ENCODE results near the gene RAP1GAP2.

Gene RAP1GAP2

DNA sequence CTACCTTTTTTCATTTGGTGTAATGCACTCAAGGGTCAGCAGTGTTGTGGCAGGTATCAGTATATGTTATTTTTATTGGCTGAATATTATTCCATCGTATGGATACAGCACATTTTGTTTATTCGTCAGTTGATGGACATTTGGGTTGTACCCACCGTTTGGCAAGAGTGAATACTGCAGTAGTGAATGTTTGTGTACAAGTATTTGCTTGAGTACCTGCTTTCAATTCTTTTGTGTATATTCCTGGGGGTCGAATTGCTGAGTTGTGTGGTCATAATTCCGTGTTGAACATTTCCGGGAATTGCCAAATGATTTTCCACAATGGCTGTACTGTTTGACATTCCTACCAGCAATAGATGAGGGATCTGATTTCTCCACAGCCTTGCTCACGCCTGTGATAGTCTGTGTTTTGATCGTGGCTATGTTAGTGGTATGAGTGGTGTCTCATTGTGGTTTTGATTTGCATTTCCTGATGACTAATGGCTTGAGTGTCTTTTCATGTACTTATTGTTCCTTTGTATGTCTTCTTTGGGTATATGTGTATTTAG, 158.7 kb downstream of the RAP1GAP2 start:
- no peak overlapping the region for H3K9ac ChIP-seq
- H3K9me3 ChIP-seq (replicated peaks in 1 of 11): no peaks in the 10 kb centered on the region
- peaks cover 84 to 98% (median 94%) of the 10 kb centered on the region in 11 experiments; a peak in 21 of 22 replicates for H4K20me1 ChIP-seq
- TF ChIP-seq Cebpa-rat (IDR thresholded peaks at IDR 0.05): no peak
- H3K27ac ChIP-seq: no peak overlapping the region
- H3K4me3 ChIP-seq: no peak overlapping the region
- peaks cover 34 to 51% (median 46%) of the 10 kb centered on the region in 10 experiments for H3K4me1 ChIP-seq
- peaks cover 0 to 77% (median 0%) of the 10 kb centered on the region in 11 experiments; a peak in 6 of 22 replicates for H3K27me3 ChIP-seq
- H3K4me2 ChIP-seq: peak overlapping the region; percentile 54 to 94 (median 83)
- H3K36me3 ChIP-seq: peaks cover 0 to 46% (median 5%) of the 10 kb centered on the region in 11 experiments; a peak in 10 of 22 replicates

DNA sequence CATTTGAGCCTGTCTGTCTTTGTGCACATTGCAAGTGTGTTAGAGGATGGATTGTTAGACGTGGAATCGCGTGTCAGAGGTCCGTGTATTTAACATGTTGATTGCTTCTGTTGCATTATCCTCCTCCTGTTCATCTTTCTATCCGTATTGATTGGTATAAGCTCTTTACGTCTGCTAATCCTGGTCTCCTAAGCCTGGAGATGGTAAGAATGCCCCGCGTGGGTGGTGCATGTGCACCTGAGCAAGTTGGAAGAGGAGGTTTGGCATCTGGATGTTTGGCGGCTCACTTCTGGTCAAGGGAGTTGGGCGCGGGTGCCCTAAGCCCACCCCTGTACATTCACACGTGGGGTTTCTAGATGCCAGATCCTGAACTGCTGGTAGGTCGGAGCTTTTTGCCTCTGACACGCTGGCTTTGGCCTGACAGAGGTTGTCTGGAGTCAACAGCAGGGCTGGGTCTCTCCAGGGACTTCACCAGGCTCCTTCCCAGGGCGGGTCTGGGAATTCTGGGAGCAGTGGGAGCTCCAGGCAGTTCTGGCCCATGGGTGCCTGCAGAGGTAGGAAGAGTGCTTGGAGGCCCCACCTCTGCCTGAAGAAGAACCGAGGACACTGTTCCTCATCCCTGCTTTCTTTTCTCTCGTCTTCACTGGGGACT, 159.8 kb downstream of the RAP1GAP2 start:
- no peak for TF ChIP-seq Cebpa-rat (IDR thresholded peaks at IDR 0.05)
- H3K27me3 ChIP-seq: peaks cover 0 to 73% (median 0%) of the 10 kb centered on the region in 11 experiments; a peak in 6 of 22 replicates
- peaks cover 81 to 97% (median 93%) of the 10 kb centered on the region in 11 experiments; a peak in 21 of 22 replicates for H4K20me1 ChIP-seq
- H3K4me3 ChIP-seq: no peak overlapping the region; a peak in 1 of 20 replicates
- peak overlapping the region in 7 of 11 experiments; percentile 10 to 74 (median 52); a peak in 11 of 22 replicates for H3K27ac ChIP-seq
- peak overlapping the region in 4 of 11 experiments; percentile 7 to 63 (median 28); a peak in 5 of 22 replicates for H3K9ac ChIP-seq
- H3K4me2 ChIP-seq: peak overlapping the region; percentile 54 to 94 (median 83)
- no peaks in the 10 kb centered on the region for H3K9me3 ChIP-seq (replicated peaks in 1 of 11)
- peaks cover 0 to 47% (median 7%) of the 10 kb centered on the region in 11 experiments; a peak in 10 of 22 replicates for H3K36me3 ChIP-seq
- peaks cover 34 to 58% (median 51%) of the 10 kb centered on the region in 10 experiments for H3K4me1 ChIP-seq

DNA sequence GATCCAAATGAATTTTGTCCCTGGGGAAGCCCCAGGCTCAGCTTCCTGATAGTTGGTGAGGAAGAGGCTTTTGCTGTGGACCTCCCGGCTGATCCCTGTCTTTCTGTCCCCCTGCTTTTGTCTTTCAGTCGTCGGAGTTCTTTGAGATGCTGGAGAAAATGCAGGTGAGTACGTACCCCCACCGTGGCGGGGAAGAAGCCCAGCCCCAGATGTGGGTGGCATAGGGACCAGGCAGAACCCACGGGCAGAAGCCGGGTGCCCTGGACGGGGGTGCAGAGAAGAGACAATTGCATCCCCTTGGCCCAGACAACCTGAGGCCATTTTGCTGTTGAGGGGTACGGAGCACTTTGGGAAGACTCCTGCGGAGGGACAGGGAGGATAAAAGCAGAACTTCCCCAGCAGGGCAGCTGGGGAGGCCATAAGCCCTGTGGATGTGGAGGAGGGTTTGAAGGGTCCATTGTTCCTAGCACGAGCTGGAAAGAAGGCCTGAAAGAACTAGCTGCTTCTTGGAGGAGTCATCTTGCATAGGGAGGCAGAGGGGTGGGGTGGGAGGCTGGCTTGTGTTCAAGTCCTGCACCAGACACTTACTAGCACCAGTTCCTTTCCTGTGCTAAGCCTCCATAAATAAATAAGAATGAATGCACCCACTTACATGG, 161.5 kb downstream of the RAP1GAP2 start:
- TF ChIP-seq Cebpa-rat (IDR thresholded peaks at IDR 0.05): no peak
- H3K27ac ChIP-seq: peak overlapping the region in 7 of 11 experiments; percentile 13 to 68 (median 62); a peak in 11 of 22 replicates
- H3K4me2 ChIP-seq: peak overlapping the region; percentile 54 to 94 (median 83)
- H3K9ac ChIP-seq: peak overlapping the region in 5 of 11 experiments; percentile 46 to 54 (median 52); a peak in 8 of 22 replicates
- H3K4me1 ChIP-seq: peaks cover 38 to 60% (median 51%) of the 10 kb centered on the region in 10 experiments
- peaks cover 66 to 96% (median 86%) of the 10 kb centered on the region in 11 experiments; a peak in 21 of 22 replicates for H4K20me1 ChIP-seq
- peaks cover 0 to 56% (median 20%) of the 10 kb centered on the region in 11 experiments; a peak in 12 of 22 replicates for H3K36me3 ChIP-seq
- H3K9me3 ChIP-seq (replicated peaks in 1 of 11): no peaks in the 10 kb centered on the region
- no peak overlapping the region for H3K4me3 ChIP-seq
- H3K27me3 ChIP-seq: peaks cover 0 to 62% (median 0%) of the 10 kb centered on the region in 11 experiments; a peak in 6 of 22 replicates

DNA sequence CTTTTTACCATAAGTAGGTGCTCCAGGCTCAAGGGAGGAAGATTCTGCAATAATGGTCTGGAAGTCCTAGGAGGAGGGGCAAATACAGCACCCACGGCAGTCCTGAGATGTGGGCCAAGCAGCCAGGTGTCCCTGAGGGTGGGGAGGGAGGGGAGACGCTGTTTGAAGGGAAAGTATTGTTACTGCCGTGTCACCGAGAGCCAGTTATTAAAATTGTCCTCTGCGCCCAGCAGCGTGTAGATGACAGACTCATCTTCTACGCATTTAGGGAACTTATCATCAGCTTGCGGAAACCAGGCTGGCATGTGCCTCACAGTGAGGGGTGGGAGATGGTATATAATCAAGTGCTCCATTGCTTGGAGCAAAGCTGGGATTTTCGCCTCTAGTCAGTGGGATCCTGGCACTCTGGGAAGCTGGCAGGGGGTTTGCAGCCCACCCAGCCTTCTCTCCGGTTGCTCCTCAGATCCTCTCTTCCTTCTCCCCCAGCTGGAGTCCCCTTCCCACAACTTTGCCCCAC, 162.5 kb downstream of the RAP1GAP2 start:
- Histone ChIP-seq H3K36me3 (peaks cover 0 to 59% (median 30%) of the 10 kb centered on the region in 11 experiments; a peak in 14 of 22 replicates), H3K4me3 (no peak overlapping the region), H3K4me2 (peak overlapping the region in 1 of 11 experiments; percentile 47; a peak in 1 of 22 replicates), H3K27me3 (peaks cover 0 to 52% (median 0%) of the 10 kb centered on the region in 11 experiments; a peak in 6 of 22 replicates), H3K27ac (peak overlapping the region in 2 of 11 experiments; percentile 23 to 35; a peak in 2 of 22 replicates), H3K9ac (peak overlapping the region in 1 of 11 experiments; percentile 29; a peak in 1 of 22 replicates), H4K20me1 (peaks cover 56 to 95% (median 86%) of the 10 kb centered on the region in 11 experiments; a peak in 21 of 22 replicates), H3K4me1 (peaks cover 43 to 70% (median 61%) of the 10 kb centered on the region in 10 experiments), H3K9me3 (replicated peaks in 1 of 11) (no peaks in the 10 kb centered on the region)
- TF ChIP-seq Cebpa-rat (IDR thresholded peaks at IDR 0.05): no peak

DNA sequence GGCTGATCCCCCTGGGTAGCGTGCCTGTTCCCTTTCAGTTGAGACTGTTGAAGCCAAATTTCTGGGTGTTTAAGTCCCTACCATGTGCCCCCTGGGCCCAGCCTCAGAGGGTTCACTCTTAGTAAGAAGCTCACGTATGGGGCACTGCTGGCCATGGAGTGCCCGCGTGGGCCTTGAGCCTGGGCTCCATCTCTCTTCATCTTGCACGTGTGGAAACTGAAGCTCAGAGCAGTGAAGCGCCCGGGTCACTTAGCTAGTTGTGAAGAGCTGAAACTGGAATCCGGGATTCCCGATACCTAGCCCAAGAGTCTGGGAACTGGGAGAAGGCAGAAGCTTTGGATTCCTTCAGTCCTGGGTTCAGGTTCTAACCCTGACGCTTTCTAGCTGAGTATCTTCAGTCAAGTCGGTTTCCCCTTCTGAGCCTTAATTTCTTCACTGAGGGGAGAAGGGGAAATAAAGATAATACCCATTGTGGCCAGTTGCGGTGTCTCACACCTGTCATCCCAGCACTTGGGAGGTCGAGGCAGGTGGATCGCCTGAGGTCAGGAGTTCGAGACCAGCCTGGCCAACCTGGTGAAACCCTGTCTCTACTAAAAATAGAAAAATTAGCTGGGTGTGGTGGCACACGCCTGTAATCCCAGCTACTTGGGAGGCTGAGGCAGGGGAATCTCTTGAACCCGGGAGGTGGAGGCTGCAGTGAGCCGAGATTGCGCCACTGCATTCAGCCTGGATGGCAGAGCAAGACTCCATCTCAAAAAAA, 163.3 kb downstream of the RAP1GAP2 start:
- Histone ChIP-seq H3K4me3 (no peak overlapping the region), H3K9me3 (replicated peaks in 1 of 11) (no peaks in the 10 kb centered on the region), H3K9ac (peak overlapping the region in 1 of 11 experiments; percentile 29; a peak in 1 of 22 replicates), H3K27me3 (peaks cover 0 to 45% (median 0%) of the 10 kb centered on the region in 11 experiments; a peak in 6 of 22 replicates), H3K27ac (peak overlapping the region in 2 of 11 experiments; percentile 23 to 35; a peak in 2 of 22 replicates), H3K36me3 (peaks cover 0 to 63% (median 34%) of the 10 kb centered on the region in 11 experiments; a peak in 14 of 22 replicates), H4K20me1 (peaks cover 49 to 89% (median 80%) of the 10 kb centered on the region in 11 experiments; a peak in 21 of 22 replicates), H3K4me2 (peak overlapping the region in 7 of 11 experiments; percentile 16 to 54 (median 40); a peak in 9 of 22 replicates), H3K4me1 (peaks cover 43 to 72% (median 61%) of the 10 kb centered on the region in 10 experiments)
- TF ChIP-seq Cebpa-rat (IDR thresholded peaks at IDR 0.05): no peak

DNA sequence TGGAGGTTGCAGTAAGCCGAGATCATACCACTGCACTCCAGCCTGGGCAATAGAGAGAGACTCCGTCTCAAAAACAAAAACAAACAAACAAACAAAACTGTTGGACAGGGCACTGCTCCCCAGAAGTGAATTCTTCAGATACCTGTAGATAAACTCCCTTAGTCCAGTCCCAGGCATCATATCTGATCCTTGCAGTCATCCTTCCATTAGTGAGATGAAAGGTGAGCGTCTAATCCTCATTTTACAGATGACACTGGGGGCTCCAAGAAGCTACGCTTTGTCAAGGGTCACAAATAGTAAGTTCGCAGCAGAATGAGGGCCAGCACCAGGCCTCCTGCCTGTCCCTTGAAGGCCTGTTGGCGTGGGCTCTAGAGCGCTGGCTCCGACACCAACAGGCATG, 165.2 kb downstream of the RAP1GAP2 start:
- no peak overlapping the region for H3K9ac ChIP-seq
- peaks cover 12 to 81% (median 53%) of the 10 kb centered on the region in 11 experiments; a peak in 21 of 22 replicates for H3K36me3 ChIP-seq
- no peak overlapping the region for H3K27ac ChIP-seq
- no peak overlapping the region for H3K4me3 ChIP-seq
- TF ChIP-seq Cebpa-rat (IDR thresholded peaks at IDR 0.05): no peak
- no peaks in the 10 kb centered on the region for H3K9me3 ChIP-seq (replicated peaks in 1 of 11)
- peaks cover 25 to 60% (median 48%) of the 10 kb centered on the region in 10 experiments for H3K4me1 ChIP-seq
- peaks cover 30 to 76% (median 61%) of the 10 kb centered on the region in 11 experiments; a peak in 21 of 22 replicates for H4K20me1 ChIP-seq
- H3K4me2 ChIP-seq: no peak overlapping the region
- peaks cover 0 to 27% (median 0%) of the 10 kb centered on the region in 11 experiments; a peak in 6 of 22 replicates for H3K27me3 ChIP-seq

DNA sequence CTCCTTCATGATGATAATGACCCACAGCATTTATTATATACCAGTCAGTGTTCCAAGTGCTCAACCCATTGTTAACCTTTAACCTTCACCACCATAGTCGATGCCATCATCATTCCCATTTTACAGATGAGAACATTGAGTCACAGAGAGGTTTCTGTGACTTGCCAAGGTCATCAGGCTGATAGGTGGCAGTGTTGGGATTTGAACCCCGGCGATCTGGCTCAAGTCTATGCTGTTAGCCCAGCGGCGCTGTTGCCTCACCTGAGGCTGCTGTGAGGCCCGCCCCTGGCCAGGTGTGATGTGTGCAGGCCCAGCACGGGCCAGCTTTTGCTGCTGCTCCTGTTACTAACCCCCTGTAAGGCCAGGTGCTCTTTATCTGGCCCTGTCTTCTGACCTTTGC, 166.0 kb downstream of the RAP1GAP2 start:
- H3K27me3 ChIP-seq: peaks cover 0 to 19% (median 0%) of the 10 kb centered on the region in 11 experiments; a peak in 6 of 22 replicates
- no peak overlapping the region for H3K9ac ChIP-seq
- peaks cover 19 to 89% (median 61%) of the 10 kb centered on the region in 11 experiments for H3K36me3 ChIP-seq
- no peaks in the 10 kb centered on the region for H3K9me3 ChIP-seq (replicated peaks in 1 of 11)
- peaks cover 22 to 68% (median 53%) of the 10 kb centered on the region in 11 experiments; a peak in 21 of 22 replicates for H4K20me1 ChIP-seq
- 0 out of 22 replicates have a peak overlapping the region, but pooled peaks of 1 of the 11 experiments have one; percentile 33 for H3K4me2 ChIP-seq
- H3K27ac ChIP-seq: no peak overlapping the region
- H3K4me1 ChIP-seq: peaks cover 17 to 52% (median 40%) of the 10 kb centered on the region in 10 experiments
- H3K4me3 ChIP-seq: no peak overlapping the region
- TF ChIP-seq Cebpa-rat (IDR thresholded peaks at IDR 0.05): no peak

Measured in BLaER1 treated with 17β-estradiol and CSF1 and Interleukin-3, amounts not matched to agents 10 nM and 100 nM (cell line).